HG03025 (cell line): ENCODE measurements around the gene SPAG9.
"Not testable (repeated sequence)": the region's sequence is repeated elsewhere in the genome, so short reads cannot be mapped to it uniquely, and the experiment has no call there.

ENCODE experiments used
- ATAC-seq: cut with Tn5 transposase; IDR thresholded peaks from one replicate; pipeline ENCODE4 v1.9.1; 2021; ENCODE audit warnings: mild to moderate bottlenecking, moderate library complexity; ENCODE audit not compliant: unreplicated experiment, low FRiP score

SPAG9 gene

GRCh38 chr17:50944054-50944901, 176.4 kb downstream of the SPAG9 start:
- no peak for ATAC-seq

- ATAC-seq, result no peak
Measured at GRCh38 chr17:50943575-50943933, 177.1 kb downstream of the SPAG9 start.

GRCh38 chr17:50941676-50942048, 179.0 kb downstream of the SPAG9 start:
- not testable (repeated sequence) for ATAC-seq

GRCh38 chr17:50939795-50940684, 180.6 kb downstream of the SPAG9 start:
- no peak for ATAC-seq

GRCh38 chr17:50939542-50939794, 181.2 kb downstream of the SPAG9 start:
- ATAC-seq, result no peak

- no peak for ATAC-seq
Measured at GRCh38 chr17:50938821-50939541, 181.7 kb downstream of the SPAG9 start.

- ATAC-seq, result no peak
Measured at GRCh38 chr17:50935996-50936266, 184.7 kb downstream of the SPAG9 start.

GRCh38 chr17:50935221-50935995, 185.3 kb downstream of the SPAG9 start:
- no peak for ATAC-seq

- no peak for ATAC-seq
Measured at GRCh38 chr17:50934672-50935220, 185.9 kb downstream of the SPAG9 start.

- ATAC-seq, result no peak
Measured at GRCh38 chr17:50934161-50934560, 186.5 kb downstream of the SPAG9 start.

- peak; percentile 55 for ATAC-seq
Measured at GRCh38 chr17:50931144-50931908, 189.3 kb downstream of the SPAG9 start.

- no peak for ATAC-seq
Measured at GRCh38 chr17:50928646-50929045, 192.0 kb downstream of the SPAG9 start.

GRCh38 chr17:50927287-50927686, 193.4 kb downstream of the SPAG9 start:
- ATAC-seq, result no peak

GRCh38 chr17:50926523-50926922, 194.1 kb downstream of the SPAG9 start:
- ATAC-seq, result no peak

- no peak for ATAC-seq
Measured at GRCh38 chr17:50925296-50925891, 195.3 kb downstream of the SPAG9 start.

GRCh38 chr17:50924800-50925199, 195.9 kb downstream of the SPAG9 start:
- ATAC-seq, result no peak

- no peak for ATAC-seq
Measured at GRCh38 chr17:50924300-50924699, 196.4 kb downstream of the SPAG9 start.

GRCh38 chr17:50923611-50924010, 197.1 kb downstream of the SPAG9 start:
- ATAC-seq, result no peak

- ATAC-seq, result no peak
Measured at GRCh38 chr17:50922721-50923405, 197.8 kb downstream of the SPAG9 start.
